ENCODE measurements around the gene RFC4. TPM values are rescaled to one million over a fixed set of nuclear protein-coding genes. Genes with fewer than 3 reads are reported as not detected.

Gene RFC4
- total RNA-seq, 2 experiments from 2014 or later = 75.2 to 77.6 TPM

DNA sequence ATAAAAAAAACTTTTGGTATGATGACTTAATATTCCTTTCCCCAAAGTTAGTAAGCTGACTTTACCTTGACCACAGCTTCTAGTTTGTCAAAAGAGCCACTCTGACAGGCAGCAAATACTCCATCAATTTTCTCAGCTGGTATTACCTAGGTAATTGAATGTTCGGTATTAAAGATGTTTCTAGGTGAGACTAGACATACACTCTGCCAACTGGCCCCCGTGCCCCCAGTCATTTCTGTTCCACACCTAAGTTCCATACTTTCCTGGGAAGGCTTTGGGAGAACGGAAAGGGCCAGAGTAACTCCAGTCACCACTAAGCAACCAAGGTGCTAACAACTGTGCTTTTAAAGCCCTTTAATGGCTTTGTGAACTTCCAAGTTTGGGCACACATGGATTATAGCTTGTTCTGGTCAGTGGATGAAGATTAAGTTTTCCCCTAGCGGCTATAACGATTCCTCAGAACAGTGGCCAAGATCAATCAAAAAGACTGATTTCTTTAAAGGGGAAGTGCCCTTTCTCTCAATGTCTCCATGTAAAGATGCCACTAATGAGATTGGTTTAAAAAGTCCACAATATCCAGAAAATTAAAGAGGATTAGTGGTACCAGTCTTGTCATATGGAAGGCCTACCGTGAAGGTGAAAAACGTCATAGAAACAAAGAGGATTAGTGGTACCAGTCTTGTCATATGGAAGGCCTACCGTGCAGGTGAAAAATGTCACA, 15.9 kb downstream of the RFC4 start:
- no peaks in the 10 kb centered on the region for H3K27me3 Mint-ChIP-seq
- no peak overlapping the region for H3K4me3 Mint-ChIP-seq
- DNase-seq (no peak), ATAC-seq (ENCODE audit: low read depth) (no peak)
- no peaks in the 10 kb centered on the region for H3K9me3 Mint-ChIP-seq
- POLR2A ChIA-PET = interaction anchor here (0.9 to 1.6 kb wide), 4 partner anchors 10 to 17 kb away, joined by 3 to 7 read pairs (median 4); partner anchors contain the start of gene RFC4
- peak overlapping the region; percentile 50 for H3K27ac Mint-ChIP-seq
- peaks cover 40% of the 10 kb centered on the region for H3K4me1 Mint-ChIP-seq
- peaks cover 51% of the 10 kb centered on the region for H3K36me3 Mint-ChIP-seq

GRCh38 chr3:186789554-186790260, 16.6 kb downstream of the RFC4 start:
- no peaks in the 10 kb centered on the region for H3K9me3 Mint-ChIP-seq
- H3K27ac Mint-ChIP-seq = no peak overlapping the region
- no peaks in the 10 kb centered on the region for H3K27me3 Mint-ChIP-seq
- POLR2A ChIA-PET = interaction anchor here (0.9 to 1.6 kb wide), 4 partner anchors 11 to 18 kb away, joined by 3 to 7 read pairs (median 4); partner anchors contain the start of gene RFC4
- H3K4me3 Mint-ChIP-seq = no peak overlapping the region
- peaks cover 58% of the 10 kb centered on the region for H3K36me3 Mint-ChIP-seq
- DNase-seq = no peak
- no peak for ATAC-seq (ENCODE audit: low read depth)
- H3K4me1 Mint-ChIP-seq = peaks cover 46% of the 10 kb centered on the region

- peak overlapping the region; percentile 100 for H3K4me3 Mint-ChIP-seq
- H3K27ac Mint-ChIP-seq = peak overlapping the region; percentile 50
- no peaks in the 10 kb centered on the region for H3K27me3 Mint-ChIP-seq
- POLR2A ChIA-PET = interaction anchor here (1.0 to 2.4 kb wide), 3 partner anchors 9 to 16 kb away, joined by 3 to 7 read pairs (median 7); no protein-coding TSS in a partner anchor
- H3K36me3 Mint-ChIP-seq = peaks cover 59% of the 10 kb centered on the region
- no peak for ATAC-seq (ENCODE audit: low read depth)
- no peaks in the 10 kb centered on the region for H3K9me3 Mint-ChIP-seq
- no peak for DNase-seq
- H3K4me1 Mint-ChIP-seq = peaks cover 48% of the 10 kb centered on the region
These were observed 17.6 kb downstream of the RFC4 start for GRCh38 chr3:186788482-186789370.

- Mint-ChIP-seq H3K4me1 (peaks cover 46% of the 10 kb centered on the region), H3K4me3 (peak overlapping the region; percentile 100), H3K36me3 (peaks cover 57% of the 10 kb centered on the region), H3K27me3 (no peaks in the 10 kb centered on the region), H3K9me3 (no peaks in the 10 kb centered on the region), H3K27ac (peak overlapping the region; percentile 63)
- ATAC-seq (ENCODE audit: low read depth) (no peak), DNase-seq (no peak)
- POLR2A ChIA-PET = interaction anchor here (1.0 to 2.4 kb wide), 3 partner anchors 10 to 13 kb away, joined by 3 to 7 read pairs (median 7); no protein-coding TSS in a partner anchor
These were observed 18.4 kb downstream of the RFC4 start for GRCh38 chr3:186787642-186788481.

DNA sequence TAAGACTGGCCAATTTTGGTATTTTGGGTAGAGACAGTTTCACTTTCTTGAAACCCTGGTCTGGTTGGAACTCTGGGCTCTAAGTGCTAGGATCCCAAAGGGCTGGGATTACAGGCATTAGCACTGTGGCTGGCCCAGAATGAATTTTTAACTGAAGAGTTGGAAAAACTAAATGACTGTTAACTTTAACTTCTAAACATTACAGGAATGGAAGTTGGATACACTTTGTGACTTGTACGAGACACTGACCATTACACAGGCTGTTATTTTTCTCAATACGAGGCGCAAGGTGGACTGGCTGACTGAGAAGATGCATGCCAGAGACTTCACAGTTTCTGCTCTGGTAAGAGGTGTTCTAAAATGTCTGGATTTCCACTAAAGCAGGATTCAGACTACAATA, 19.4 kb downstream of the RFC4 start:
- Mint-ChIP-seq H3K27me3 (no peaks in the 10 kb centered on the region), H3K4me1 (peaks cover 52% of the 10 kb centered on the region), H3K36me3 (peaks cover 56% of the 10 kb centered on the region), H3K27ac (peak overlapping the region; percentile 64), H3K9me3 (no peaks in the 10 kb centered on the region), H3K4me3 (peak overlapping the region; percentile 100)
- ATAC-seq (ENCODE audit: low read depth) (no peak), DNase-seq (no peak)
- POLR2A ChIA-PET = interaction anchor here (1.0 to 2.4 kb wide), 2 partner anchors 11 to 14 kb away, joined by 3 to 7 read pairs; no protein-coding TSS in a partner anchor

- peak overlapping the region; percentile 99 for H3K27ac Mint-ChIP-seq
- H3K4me1 Mint-ChIP-seq = peaks cover 51% of the 10 kb centered on the region
- DNase-seq = no peak
- H3K36me3 Mint-ChIP-seq = peaks cover 52% of the 10 kb centered on the region
- H3K27me3 Mint-ChIP-seq = no peaks in the 10 kb centered on the region
- ATAC-seq (ENCODE audit: low read depth) = no peak
- no peaks in the 10 kb centered on the region for H3K9me3 Mint-ChIP-seq
- POLR2A ChIA-PET = interaction anchor here (0.9 to 4.6 kb wide), 6 partner anchors 13 to 849 kb away, joined by 6 to 91 read pairs (median 32); partner anchors contain the start of genes DNAJB11, RFC4 and TRA2B
- H3K4me3 Mint-ChIP-seq = peak overlapping the region; percentile 100
These were observed 20.7 kb downstream of the RFC4 start for GRCh38 chr3:186785495-186786018.

GRCh38 chr3:186784820-186785494, 21.3 kb downstream of the RFC4 start:
- H3K27me3 Mint-ChIP-seq = no peaks in the 10 kb centered on the region
- no peak for ATAC-seq (ENCODE audit: low read depth)
- H3K4me3 Mint-ChIP-seq = peak overlapping the region; percentile 100
- no peaks in the 10 kb centered on the region for H3K9me3 Mint-ChIP-seq
- POLR2A ChIA-PET = interaction anchor here (0.6 to 4.6 kb wide), 15 partner anchors 12 to 848 kb away, joined by 3 to 117 read pairs (median 14); partner anchors contain the start of genes AHSG, DNAJB11, RFC4 and RTP4
- peaks cover 52% of the 10 kb centered on the region for H3K36me3 Mint-ChIP-seq
- H3K4me1 Mint-ChIP-seq = peaks cover 49% of the 10 kb centered on the region
- peak overlapping the region; percentile 99 for H3K27ac Mint-ChIP-seq
- no peak for DNase-seq

DNA sequence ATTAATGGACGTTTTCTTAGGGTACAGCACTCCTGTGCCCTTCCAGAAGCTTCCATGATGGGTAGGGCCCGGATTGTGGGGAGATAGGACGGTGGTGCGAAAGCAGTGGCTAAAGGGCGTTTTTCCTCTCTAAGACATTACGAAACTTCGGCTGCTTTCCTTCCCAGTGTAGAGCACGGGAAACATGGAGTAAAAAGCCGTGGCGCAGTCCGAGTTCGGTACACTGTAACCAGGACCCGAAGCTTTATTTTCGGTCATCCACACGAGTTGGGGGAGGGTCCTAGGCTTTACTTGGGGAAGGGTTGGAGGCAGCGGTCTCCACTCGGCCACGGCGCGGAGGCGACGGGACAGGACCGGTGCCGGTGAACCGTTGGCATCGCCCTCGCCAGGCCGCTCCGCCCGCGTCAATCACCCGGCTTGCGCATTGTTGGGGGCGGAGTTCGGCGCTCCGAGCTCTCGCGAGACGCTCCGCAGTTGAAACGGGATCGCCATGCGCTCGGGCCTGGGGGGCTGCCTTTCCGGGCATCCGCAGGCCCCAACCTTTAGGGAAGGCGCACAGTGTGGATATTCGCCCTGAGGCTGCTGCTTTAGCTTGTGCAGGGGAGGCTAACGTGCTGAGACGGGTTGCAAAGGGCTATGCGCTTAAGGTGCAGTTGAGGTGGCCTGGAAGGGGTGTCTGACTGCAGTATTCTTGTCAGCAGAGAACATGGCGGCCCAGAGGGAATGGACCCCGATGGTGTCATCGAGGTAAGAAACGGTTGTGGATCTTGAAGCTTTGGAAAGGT, 22.4 kb downstream of the RFC4 start:
- peak overlapping the region; percentile 100 for H3K4me3 Mint-ChIP-seq
- POLR2A ChIA-PET = interaction anchor here (0.6 to 4.6 kb wide), 39 partner anchors 8 to 1142 kb away, joined by 3 to 117 read pairs (median 5); partner anchors contain the start of genes AHSG, DNAJB11, RFC4 and RPL39L
- peak overlapping the region; percentile 99 for H3K27ac Mint-ChIP-seq
- ATAC-seq (ENCODE audit: low read depth) (peak; percentile 74), DNase-seq (peak; percentile 90)
- H3K36me3 Mint-ChIP-seq = peaks cover 49% of the 10 kb centered on the region
- H3K27me3 Mint-ChIP-seq = no peaks in the 10 kb centered on the region
- no peaks in the 10 kb centered on the region for H3K9me3 Mint-ChIP-seq
- H3K4me1 Mint-ChIP-seq = peaks cover 46% of the 10 kb centered on the region

DNA sequence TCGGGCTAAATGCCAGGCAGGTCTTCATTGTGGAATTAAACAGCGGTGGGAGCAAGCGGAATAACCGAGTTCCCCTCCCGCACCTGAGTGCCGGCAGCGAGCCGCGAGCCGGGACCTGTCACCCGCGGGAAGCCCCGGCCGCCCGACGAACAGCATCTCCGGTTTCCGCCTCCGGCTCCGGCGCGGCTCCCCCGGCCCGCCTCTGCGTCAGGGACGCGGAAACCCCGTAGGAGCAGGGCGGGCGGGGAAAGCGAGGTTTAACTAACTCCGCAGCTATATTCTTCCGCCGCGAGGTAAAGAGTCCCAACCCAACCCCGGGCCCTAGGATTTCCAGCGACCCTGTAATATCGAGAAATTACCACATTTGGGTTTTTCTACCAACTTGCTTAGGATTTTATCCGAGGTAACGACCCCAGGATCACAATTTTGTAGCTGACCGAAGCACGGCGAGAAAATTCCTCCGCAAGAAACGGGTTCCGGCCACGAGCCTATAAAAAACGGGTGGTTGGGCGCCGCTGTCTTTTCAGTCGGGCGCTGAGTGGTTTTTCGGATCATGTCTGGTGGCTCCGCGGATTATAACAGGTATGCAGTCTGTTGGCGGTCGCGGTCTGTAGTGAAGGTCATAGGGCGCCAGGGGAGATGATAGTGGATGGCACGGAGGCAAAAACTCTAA, 23.1 kb downstream of the RFC4 start, which contains the start of gene EIF4A2:
Gene EIF4A2 (plus strand): TSS at position 520 of the 673 bp plus-strand sequence. CDS start 34 bp downstream, at position 554.
- H3K27me3 Mint-ChIP-seq = no peaks in the 10 kb centered on the region
- POLR2A ChIA-PET = interaction anchor here (0.6 to 4.6 kb wide), 39 partner anchors 9 to 1189 kb away, joined by 3 to 117 read pairs (median 5); partner anchors contain the start of genes AHSG, DNAJB11, RFC4 and RPL39L
- H3K36me3 Mint-ChIP-seq = peaks cover 41% of the 10 kb centered on the region
- H3K9me3 Mint-ChIP-seq = no peaks in the 10 kb centered on the region
- peak within 1 kb of the TSS; percentile 99 for H3K27ac Mint-ChIP-seq
- DNase-seq (peak; percentile 92), ATAC-seq (ENCODE audit: low read depth) (peak; percentile 66)
- peaks cover 39% of the 10 kb centered on the region for H3K4me1 Mint-ChIP-seq
- peak within 1 kb of the TSS; percentile 100 for H3K4me3 Mint-ChIP-seq

DNA sequence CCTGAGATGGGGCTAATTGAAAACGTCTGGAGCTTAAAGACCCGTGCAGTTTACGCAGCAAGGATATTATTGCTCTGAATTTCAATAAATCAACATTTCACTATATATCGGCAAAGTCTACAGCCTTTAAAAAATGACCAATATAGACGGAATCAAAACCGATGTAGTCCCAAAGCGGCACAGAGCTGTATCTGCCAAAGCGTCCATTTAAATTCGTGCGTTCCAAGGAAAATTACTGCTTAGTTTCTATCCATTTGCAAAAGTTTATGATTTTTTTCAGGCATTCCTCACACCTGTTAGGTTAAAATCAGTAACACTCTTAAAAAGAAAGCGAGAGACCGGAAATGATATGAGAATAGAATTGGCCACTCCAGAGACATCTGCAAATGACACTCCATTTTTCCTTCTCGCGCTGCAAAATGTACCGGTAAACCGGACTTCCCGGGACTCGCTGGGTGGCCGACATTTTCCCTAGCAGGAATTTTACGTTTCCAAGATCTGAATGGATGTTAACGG, 23.7 kb downstream of the RFC4 start:
- DNase-seq (no peak), ATAC-seq (ENCODE audit: low read depth) (peak; percentile 17)
- POLR2A ChIA-PET = interaction anchor here (0.7 to 4.6 kb wide), 29 partner anchors 10 to 1190 kb away, joined by 3 to 117 read pairs (median 9); partner anchors contain the start of genes AHSG, DNAJB11, RFC4 and RPL39L
- H3K4me1 Mint-ChIP-seq = peaks cover 33% of the 10 kb centered on the region
- H3K9me3 Mint-ChIP-seq = no peaks in the 10 kb centered on the region
- peak overlapping the region; percentile 99 for H3K27ac Mint-ChIP-seq
- H3K36me3 Mint-ChIP-seq = peaks cover 35% of the 10 kb centered on the region
- peak overlapping the region; percentile 100 for H3K4me3 Mint-ChIP-seq
- no peaks in the 10 kb centered on the region for H3K27me3 Mint-ChIP-seq

Measured in activated naive CD8-positive, alpha-beta T cell treated with anti-CD3 and anti-CD28 coated beads, Interleukin-2, amount 10 ng/mL, durations not matched to agents 7 days and 5 days (primary cell).